NB4 (cell line): ENCODE data around the gene GTF2F2.

Source experiments
- DNase-seq: peaks from one replicate; pipeline ENCODE4 v3.0.0; 2010; ENCODE audit warnings: low read depth
- H3K4me3 ChIP-seq: one replicate; pipeline ENCODE4 v1.5.1; 2011; ENCODE audit warnings: mild to moderate bottlenecking, low read depth, low read length, moderate library complexity
- CTCF ChIP-seq: IDR thresholded peaks from one replicate; pipeline ENCODE4 v1.5.1; 2012; ENCODE audit warnings: low read depth, low read length
- MAX ChIP-seq: IDR thresholded peaks from 2 replicates; pipeline ENCODE4 v1.6.1; 2011; ENCODE audit warnings: low read depth, low read length
- MYC ChIP-seq: IDR thresholded peaks from 2 replicates; pipeline ENCODE4 v1.6.1; 2011; ENCODE audit warnings: low read depth, low read length
- POLR2A ChIP-seq: IDR thresholded peaks from 2 replicates; pipeline ENCODE4 v1.6.1; 2011; ENCODE audit warnings: mild to moderate bottlenecking; ENCODE audit not compliant: insufficient read length; ENCODE audit errors: extremely low read depth

The GTF2F2 gene

GRCh38 chr13:45167611-45168554 is 47.6 kb downstream of the GTF2F2 start:
- no peak overlapping the region for H3K4me3 ChIP-seq
- peak; percentile 25 for DNase-seq
- TF ChIP-seq MAX (no peak), POLR2A (no peak), MYC (no peak), CTCF (no peak)

GRCh38 chr13:45168555-45168930 is 48.2 kb downstream of the GTF2F2 start:
- no peak overlapping the region for H3K4me3 ChIP-seq
- DNase-seq: no peak
- TF ChIP-seq MAX (no peak), POLR2A (no peak)

GRCh38 chr13:45174478-45174877 is 54.2 kb downstream of the GTF2F2 start:
- no peak for DNase-seq
- TF ChIP-seq MYC (no peak), POLR2A (no peak), MAX (no peak), CTCF (no peak)
- H3K4me3 ChIP-seq: no peak overlapping the region

- TF ChIP-seq MYC: no peak
- TF ChIP-seq MAX: no peak
- no peak for TF ChIP-seq CTCF
- TF ChIP-seq POLR2A: no peak
- H3K4me3 ChIP-seq: no peak overlapping the region
- DNase-seq: no peak
Measured at GRCh38 chr13:45178349-45179162, 58.2 kb downstream of the GTF2F2 start.

- no peak for DNase-seq
- no peak overlapping the region for H3K4me3 ChIP-seq
- no peak for TF ChIP-seq CTCF
- TF ChIP-seq MAX: no peak
- no peak for TF ChIP-seq POLR2A
- no peak for TF ChIP-seq MYC
Measured at GRCh38 chr13:45179428-45179827, 59.1 kb downstream of the GTF2F2 start.

- H3K4me3 ChIP-seq: no peak overlapping the region
- no peak for DNase-seq
- TF ChIP-seq POLR2A (no peak), MAX (no peak), MYC (no peak), CTCF (no peak)
Measured at GRCh38 chr13:45180303-45180702, 60.0 kb downstream of the GTF2F2 start.
